Tibial nerve (tissue), 4 donors: ENCODE measurements around the gene SUPT3H. TPM values are rescaled to one million over a fixed set of nuclear protein-coding genes. Genes with fewer than 3 reads are reported as not detected.

Source experiments
- DNase-seq, 2 donors: peaks; one replicate each; pipeline ENCODE4 v3.0.0-alpha.2; 2019; ENCODE audit warnings: low spot score in 2 of 2
- H3K27ac ChIP-seq, 4 donors: fragments of 200-600 bp; sonication (generic) in 3 of 4; one replicate each; pipeline ENCODE4 v1.5.1; 2017 to 2019; ENCODE audit warnings: mild to moderate bottlenecking in 1 of 4
- H3K27me3 ChIP-seq, 2 donors: fragments of 200-600 bp; sonication (generic) in 1 of 2; one replicate each; pipeline versions ENCODE4 v1.5.1 to v1.6.0; 2017 to 2019
- H3K36me3 ChIP-seq, 3 donors: fragments of 200-600 bp; sonication (generic); one replicate each; pipeline ENCODE4 v1.5.1; 2018 to 2019
- H3K4me1 ChIP-seq, 4 donors: fragments of 200-600 bp; sonication (generic) in 3 of 4; one replicate each; pipeline ENCODE4 v1.5.1; 2017 to 2019
- H3K4me3 ChIP-seq, 4 donors: fragments of 200-600 bp; sonication (generic) in 3 of 4; one replicate each; pipeline ENCODE4 v1.5.1; 2017 to 2019; ENCODE audit warnings: mild to moderate bottlenecking in 1 of 4, moderate library complexity in 1 of 4
- H3K9me3 ChIP-seq, 4 donors: fragments of 200-600 bp; sonication (generic) in 3 of 4; one replicate each; pipeline ENCODE4 v1.5.1; 2017 to 2019
- CTCF ChIP-seq, 5 experiments: fragments of 200-600 bp in 3 of 5; fragments of 450-650 bp in 2 of 5; sonication (generic) in 3 of 5; IDR thresholded peaks; one replicate each; pipeline ENCODE4 v1.5.1; 2016 to 2019; ENCODE audit warnings: antibody characterized with exemption in 5 of 5, mild to moderate bottlenecking in 3 of 5, moderate library complexity in 2 of 5
- EP300 ChIP-seq, 2 donors: sonication (generic); formaldehyde crosslinking; IDR thresholded peaks; one replicate each; pipeline ENCODE4 v1.6.1; 2017; ENCODE audit warnings: antibody characterized with exemption in 2 of 2, mild to moderate bottlenecking in 1 of 2
- POLR2A ChIP-seq, 2 donors: fragments of 450-650 bp; IDR thresholded peaks; one replicate each; pipeline ENCODE4 v1.6.1; 2017; ENCODE audit warnings: antibody characterized with exemption in 2 of 2, mild to moderate bottlenecking in 2 of 2, moderate library complexity in 2 of 2
- WGBS, 2 donors: methylation state at CpG; one replicate each; pipeline ENCODE4 v1.1.5; 2018; 5-methylcytosine and 5-hydroxymethylcytosine counted together
- total RNA-seq, 4 donors: library from RNA; depleted of rRNA; stranded (reverse); fragments of >200 nt; gene quantifications; one replicate each; pipeline ENCODE4 v1.1.0, GENCODE V29; 2016

The SUPT3H gene
- total RNA-seq, 4 donors from 2014 or later = 6.6 to 16.5 (median 14.8) TPM

GRCh38 chr6:44920952-44921491 lies 456.7 kb downstream of the SUPT3H start:
- Histone ChIP-seq H3K4me3 (no peak overlapping the region), H3K27ac (no peak overlapping the region), H3K9me3 (no peaks in the 10 kb centered on the region), H3K4me1 (peaks cover 0 to 3% (median 0%) of the 10 kb centered on the region in 4 donors), H3K27me3 (no peaks in the 10 kb centered on the region), H3K36me3 (no peaks in the 10 kb centered on the region)
- TF ChIP-seq CTCF (IDR thresholded peaks at IDR 0.05) (no peak), EP300 (IDR thresholded peaks at IDR 0.05) (no peak), POLR2A (IDR thresholded peaks at IDR 0.05) (no peak)
- no peak for DNase-seq
- WGBS, 2 donors = 75 to 78% methylated on average over 5 of the region's 5 CpGs

- Histone ChIP-seq H3K27ac (no peak overlapping the region), H3K4me3 (no peak overlapping the region), H3K9me3 (no peaks in the 10 kb centered on the region), H3K4me1 (peaks cover 0 to 3% (median 0%) of the 10 kb centered on the region in 4 donors), H3K36me3 (no peaks in the 10 kb centered on the region), H3K27me3 (no peaks in the 10 kb centered on the region)
- no peak for DNase-seq
- 61 to 66% methylated on average over 6 of the region's 6 CpGs for WGBS, 2 donors
- TF ChIP-seq EP300 (IDR thresholded peaks at IDR 0.05) (no peak), CTCF (IDR thresholded peaks at IDR 0.05) (no peak), POLR2A (IDR thresholded peaks at IDR 0.05) (no peak)
These were observed 458.9 kb downstream of the SUPT3H start for GRCh38 chr6:44918671-44919296.

GRCh38 chr6:44917430-44917829 lies 460.3 kb downstream of the SUPT3H start:
- Histone ChIP-seq H3K36me3 (no peaks in the 10 kb centered on the region), H3K27me3 (no peaks in the 10 kb centered on the region), H3K4me3 (no peak overlapping the region), H3K4me1 (peaks cover 0 to 3% (median 0%) of the 10 kb centered on the region in 4 donors), H3K27ac (no peak overlapping the region), H3K9me3 (no peaks in the 10 kb centered on the region)
- DNase-seq = no peak
- WGBS, 2 donors = 85 to 89% methylated on average over 2 of the region's 2 CpGs
- TF ChIP-seq POLR2A (IDR thresholded peaks at IDR 0.05) (no peak), CTCF (IDR thresholded peaks at IDR 0.05) (no peak), EP300 (IDR thresholded peaks at IDR 0.05) (no peak)

GRCh38 chr6:44915111-44915510 lies 462.6 kb downstream of the SUPT3H start:
- Histone ChIP-seq H3K27ac (no peak overlapping the region), H3K36me3 (no peaks in the 10 kb centered on the region), H3K9me3 (no peaks in the 10 kb centered on the region), H3K4me3 (no peak overlapping the region), H3K4me1 (peaks cover 0 to 3% (median 0%) of the 10 kb centered on the region in 4 donors), H3K27me3 (no peaks in the 10 kb centered on the region)
- no peak for TF ChIP-seq POLR2A (IDR thresholded peaks at IDR 0.05)
- no peak for TF ChIP-seq EP300 (IDR thresholded peaks at IDR 0.05)
- TF ChIP-seq CTCF (IDR thresholded peaks at IDR 0.05) = no peak
- DNase-seq = no peak
- WGBS, 2 donors = 94 to 95% methylated on average over 2 of the region's 2 CpGs

GRCh38 chr6:44914141-44914540 lies 463.6 kb downstream of the SUPT3H start:
- no peak for TF ChIP-seq CTCF (IDR thresholded peaks at IDR 0.05)
- TF ChIP-seq EP300 (IDR thresholded peaks at IDR 0.05) = no peak
- TF ChIP-seq POLR2A (IDR thresholded peaks at IDR 0.05) = no peak
- Histone ChIP-seq H3K9me3 (no peaks in the 10 kb centered on the region), H3K27ac (no peak overlapping the region), H3K27me3 (no peaks in the 10 kb centered on the region), H3K4me3 (no peak overlapping the region), H3K36me3 (no peaks in the 10 kb centered on the region), H3K4me1 (peaks cover 0 to 3% (median 0%) of the 10 kb centered on the region in 4 donors)
- DNase-seq = no peak
